SU-DHL-6 (cell line): ENCODE measurements around the gene MYO18A.
"Not testable (repeated sequence)": the region's sequence is repeated elsewhere in the genome, so short reads cannot be mapped to it uniquely, and the experiment has no call there.

Source experiments
- EZH2phosphoT487 ChIP-seq: fragments of 200-600 bp; sonication (generic), shearing (Covaris generic); conservative IDR thresholded peaks from 2 replicates; pipeline ENCODE4 v1.6.1; 2018; ENCODE audit warnings: mild to moderate bottlenecking, antibody characterized with exemption, low read length, moderate library complexity, mixed read lengths
- TF ChIP-seq, protein P1 (sequence below): fragments of 200-600 bp; sonication (generic); IDR thresholded peaks from one replicate; pipeline ENCODE4 v1.5.1; 2017; ENCODE audit warnings: antibody characterized with exemption, mild to moderate bottlenecking, low read length, moderate library complexity; ENCODE audit not compliant: insufficient read depth, poor library complexity, severe bottlenecking

DNA sequence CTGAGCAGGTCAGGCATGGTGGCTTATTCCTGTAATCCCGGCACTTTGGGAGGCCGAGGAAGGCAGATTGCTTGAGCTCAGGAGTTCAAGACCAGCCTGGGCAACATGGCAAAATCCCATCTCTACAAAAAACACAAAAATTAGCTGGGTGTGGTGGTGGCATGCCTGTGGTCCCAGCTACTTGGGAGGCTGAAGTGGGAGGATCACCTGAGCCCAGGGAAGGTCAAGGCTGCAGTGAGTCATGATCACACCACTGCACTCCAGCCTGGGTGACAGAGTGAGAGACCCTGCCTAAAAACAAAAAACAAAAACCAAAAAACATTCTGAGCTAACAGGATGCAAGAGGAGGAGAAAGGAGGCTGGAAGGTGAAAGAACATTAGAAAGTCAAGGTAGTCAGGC, 33.0 kb downstream of the MYO18A start:
- TF ChIP-seq, protein P1, sequence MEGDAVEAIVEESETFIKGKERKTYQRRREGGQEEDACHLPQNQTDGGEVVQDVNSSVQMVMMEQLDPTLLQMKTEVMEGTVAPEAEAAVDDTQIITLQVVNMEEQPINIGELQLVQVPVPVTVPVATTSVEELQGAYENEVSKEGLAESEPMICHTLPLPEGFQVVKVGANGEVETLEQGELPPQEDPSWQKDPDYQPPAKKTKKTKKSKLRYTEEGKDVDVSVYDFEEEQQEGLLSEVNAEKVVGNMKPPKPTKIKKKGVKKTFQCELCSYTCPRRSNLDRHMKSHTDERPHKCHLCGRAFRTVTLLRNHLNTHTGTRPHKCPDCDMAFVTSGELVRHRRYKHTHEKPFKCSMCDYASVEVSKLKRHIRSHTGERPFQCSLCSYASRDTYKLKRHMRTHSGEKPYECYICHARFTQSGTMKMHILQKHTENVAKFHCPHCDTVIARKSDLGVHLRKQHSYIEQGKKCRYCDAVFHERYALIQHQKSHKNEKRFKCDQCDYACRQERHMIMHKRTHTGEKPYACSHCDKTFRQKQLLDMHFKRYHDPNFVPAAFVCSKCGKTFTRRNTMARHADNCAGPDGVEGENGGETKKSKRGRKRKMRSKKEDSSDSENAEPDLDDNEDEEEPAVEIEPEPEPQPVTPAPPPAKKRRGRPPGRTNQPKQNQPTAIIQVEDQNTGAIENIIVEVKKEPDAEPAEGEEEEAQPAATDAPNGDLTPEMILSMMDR = not testable (repeated sequence)
- not testable (repeated sequence) for TF ChIP-seq EZH2phosphoT487
